CD4-positive, alpha-beta T cell treated with Interleukin-17A for 1 hour (primary cell): ENCODE results near the gene GON4L.
"Not testable (repeated sequence)": the region's sequence is repeated elsewhere in the genome, so short reads cannot be mapped to it uniquely, and the experiment has no call there.

Source experiments
- DNase-seq: peaks from one replicate; pipeline ENCODE4 v3.0.0-alpha.2; 2020

Gene GON4L

DNA sequence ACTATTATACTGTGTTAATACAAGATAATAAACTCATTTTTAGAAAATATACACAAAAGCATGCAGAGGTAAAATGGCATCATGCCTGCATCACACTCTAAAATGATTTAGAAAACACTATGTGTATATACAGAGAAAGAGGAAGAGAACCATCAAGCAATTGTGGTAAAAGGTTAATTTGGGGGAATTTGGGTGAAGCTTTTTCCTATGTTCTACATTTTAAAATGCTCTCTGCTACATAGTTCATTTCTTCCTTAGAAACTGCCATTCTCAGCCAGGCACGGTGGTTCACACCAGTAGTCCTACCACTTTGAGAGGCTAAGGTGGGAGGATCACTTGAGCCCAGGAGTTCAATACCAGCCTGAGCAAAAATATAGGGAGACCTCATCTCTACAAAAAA, 44.1 kb downstream of the GON4L start:
- no peak for DNase-seq

DNA sequence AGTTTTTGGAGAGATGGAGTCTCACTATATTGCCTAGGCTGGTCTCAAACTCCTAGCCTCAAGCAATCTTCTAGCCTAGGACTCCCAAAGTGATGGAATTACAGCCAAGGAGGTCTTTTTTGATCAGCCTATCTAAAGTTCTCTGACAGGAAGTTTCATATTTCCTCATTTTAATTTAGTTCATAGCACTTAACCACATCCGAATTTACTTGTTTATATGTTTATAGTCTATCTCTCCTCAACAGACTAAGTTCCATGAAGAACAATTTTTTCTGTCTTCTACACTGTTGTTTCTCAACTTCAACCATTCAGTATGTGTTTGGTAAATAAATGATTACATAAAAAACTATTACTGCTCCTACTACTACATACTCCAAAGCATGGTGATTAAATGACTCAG, 47.9 kb downstream of the GON4L start:
- no peak for DNase-seq

DNA sequence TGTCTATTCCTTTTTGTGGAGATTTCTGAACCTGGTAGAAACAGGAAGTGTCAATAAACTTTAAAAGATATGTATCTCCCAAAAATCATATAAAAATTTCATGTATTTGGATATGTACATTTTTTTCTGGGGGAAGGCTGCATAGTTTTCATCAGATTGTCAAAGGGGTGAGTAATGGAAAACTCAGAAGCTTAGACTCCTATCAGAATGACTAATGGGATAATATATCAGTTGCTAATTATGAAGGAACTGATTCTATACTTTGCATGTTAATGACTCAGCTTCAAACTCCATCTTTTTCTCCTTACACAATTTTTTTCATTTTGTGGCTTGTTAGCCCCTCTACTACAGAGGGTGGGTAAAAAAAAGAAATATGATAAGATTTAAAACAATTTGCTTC, 55.9 kb downstream of the GON4L start:
- no peak for DNase-seq

GRCh38 chr1:155795618-155796017, 61.4 kb downstream of the GON4L start:
- not testable (repeated sequence) for DNase-seq

DNA sequence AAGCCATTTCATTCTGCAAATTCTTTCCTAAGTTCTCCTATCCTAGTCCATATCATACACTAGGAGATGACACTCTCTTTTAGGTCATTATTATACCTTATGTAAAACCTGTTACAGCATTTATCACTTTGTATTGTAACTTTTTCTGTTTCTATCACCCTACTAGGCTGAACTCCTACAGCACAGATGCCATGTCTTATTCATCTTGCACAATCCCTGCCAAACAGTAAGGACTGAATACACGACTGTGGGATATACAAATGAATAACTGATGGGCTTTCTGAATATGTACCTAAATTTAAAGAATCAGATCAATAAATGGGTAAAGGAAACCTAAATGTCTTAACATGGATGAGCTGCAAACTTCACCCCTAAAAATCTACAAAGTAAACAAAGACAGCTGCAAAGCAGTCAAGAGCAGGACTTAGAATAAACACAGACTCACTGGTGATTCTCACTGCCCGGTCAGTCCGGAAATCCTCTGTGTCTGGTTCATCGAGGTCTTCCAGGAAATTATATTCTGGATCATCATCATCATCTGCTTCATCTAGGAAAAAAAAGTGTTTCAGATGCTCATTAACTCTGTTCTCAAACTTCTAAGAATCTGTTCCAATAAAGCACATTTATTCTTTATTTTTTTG, 62.3 kb downstream of the GON4L start:
- no peak for DNase-seq

DNA sequence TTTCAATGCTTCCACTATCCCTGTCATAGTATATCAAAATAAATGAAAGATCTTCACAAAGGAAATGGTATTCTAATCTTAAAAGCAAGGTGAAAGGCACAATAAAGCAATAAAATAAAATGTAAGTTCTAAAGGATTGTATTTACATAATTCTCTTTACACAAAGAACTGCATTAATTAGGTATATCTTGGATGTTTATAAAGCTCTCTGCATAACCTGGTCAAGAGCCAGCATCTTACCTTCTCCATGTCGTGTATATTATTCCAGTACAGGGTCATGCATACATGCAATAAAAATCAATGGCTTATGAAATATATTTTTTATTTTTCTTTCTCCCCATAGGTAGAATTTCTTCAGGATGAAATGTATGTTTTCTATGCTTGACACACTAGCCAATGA, 63.8 kb downstream of the GON4L start:
- DNase-seq = no peak

DNA sequence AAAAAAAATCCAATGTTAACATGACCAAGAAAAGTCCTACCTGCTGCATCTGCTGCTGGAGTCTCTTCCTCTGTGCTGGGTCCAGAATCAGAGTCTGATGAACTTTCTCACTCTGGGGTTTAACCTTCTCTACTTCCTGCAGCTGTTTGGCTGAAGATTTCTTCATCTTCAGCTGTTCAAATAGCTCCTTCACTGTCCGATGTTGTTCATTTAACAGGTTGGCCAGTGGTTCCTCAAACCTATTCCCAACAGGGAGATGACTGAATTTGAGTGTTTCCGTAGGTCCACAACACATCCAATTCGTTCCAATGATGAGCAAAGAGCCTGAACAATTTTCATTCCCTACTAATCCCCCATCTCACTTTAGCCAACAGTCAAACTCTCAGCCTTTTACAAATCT, 79.4 kb downstream of the GON4L start:
- no peak for DNase-seq

DNA sequence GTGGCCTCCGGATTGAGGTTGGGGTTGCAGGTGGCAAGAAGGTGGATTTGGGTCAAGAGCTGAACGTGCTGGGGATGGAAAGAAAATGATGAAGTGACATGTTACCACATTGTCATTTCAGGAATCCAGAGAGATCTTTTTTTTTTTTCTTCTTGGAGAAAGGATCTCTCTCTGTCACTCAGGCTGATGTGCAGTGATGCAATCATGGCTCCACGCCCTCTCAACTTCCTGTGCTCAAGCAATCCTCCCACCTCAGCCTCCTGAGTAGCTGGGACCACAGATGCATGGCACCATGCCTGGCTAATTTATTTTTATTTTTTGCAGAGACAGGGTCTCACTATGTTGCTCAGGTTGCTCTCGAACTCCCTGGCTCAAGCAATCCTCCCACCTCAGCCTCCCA, 80.6 kb downstream of the GON4L start:
- DNase-seq = no peak

- no peak for DNase-seq
Observed at GRCh38 chr1:155773221-155773620, 83.8 kb downstream of the GON4L start.

DNA sequence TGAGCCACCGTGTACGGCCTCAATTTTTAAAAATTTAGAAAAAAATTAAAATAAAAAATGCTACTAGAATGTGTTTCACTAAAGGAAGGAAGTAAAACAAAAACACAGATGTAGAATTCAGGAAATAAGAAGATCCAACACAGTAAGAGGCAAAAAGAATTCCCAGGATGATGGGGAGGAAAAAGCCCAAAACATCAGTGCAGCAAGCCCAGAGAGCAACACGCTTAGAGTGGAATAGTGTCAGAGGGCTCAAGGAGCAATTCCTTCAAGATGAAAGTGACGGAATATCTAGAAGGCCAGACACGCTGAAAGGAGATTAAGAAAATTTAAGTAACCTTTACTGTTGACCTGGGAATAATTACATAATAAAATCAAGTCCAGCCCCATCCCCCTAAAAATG, 87.8 kb downstream of the GON4L start:
- DNase-seq = no peak

DNA sequence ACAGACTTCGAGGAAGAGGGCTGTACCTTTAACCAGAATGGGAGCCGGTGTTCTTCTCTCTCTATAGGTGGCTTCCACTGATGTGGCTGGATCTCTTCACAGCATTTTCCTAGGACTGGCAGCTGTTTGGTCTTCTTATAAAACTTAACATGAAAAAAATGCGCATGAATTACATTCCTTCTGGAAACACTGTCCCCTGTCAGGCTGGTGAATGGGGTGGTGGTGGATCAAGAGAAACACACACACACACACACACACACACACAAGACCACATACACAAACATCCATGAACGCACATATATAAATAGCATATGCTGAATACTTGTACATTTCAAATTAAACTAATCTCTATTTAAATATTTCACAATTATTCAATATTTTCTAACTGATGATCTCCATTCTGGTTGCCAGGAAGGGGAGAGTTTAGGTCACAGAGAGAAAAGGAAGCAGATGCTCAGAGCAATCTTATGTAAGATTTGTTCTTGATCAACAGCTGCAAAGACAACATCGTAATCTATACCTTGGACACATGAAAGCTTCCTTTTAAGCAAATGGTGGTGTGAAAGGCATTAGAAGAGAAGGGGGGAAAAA, 89.5 kb downstream of the GON4L start:
- not testable (repeated sequence) for DNase-seq

- DNase-seq = not testable (repeated sequence)
Observed at GRCh38 chr1:155763989-155764388, 93.0 kb downstream of the GON4L start.

DNA sequence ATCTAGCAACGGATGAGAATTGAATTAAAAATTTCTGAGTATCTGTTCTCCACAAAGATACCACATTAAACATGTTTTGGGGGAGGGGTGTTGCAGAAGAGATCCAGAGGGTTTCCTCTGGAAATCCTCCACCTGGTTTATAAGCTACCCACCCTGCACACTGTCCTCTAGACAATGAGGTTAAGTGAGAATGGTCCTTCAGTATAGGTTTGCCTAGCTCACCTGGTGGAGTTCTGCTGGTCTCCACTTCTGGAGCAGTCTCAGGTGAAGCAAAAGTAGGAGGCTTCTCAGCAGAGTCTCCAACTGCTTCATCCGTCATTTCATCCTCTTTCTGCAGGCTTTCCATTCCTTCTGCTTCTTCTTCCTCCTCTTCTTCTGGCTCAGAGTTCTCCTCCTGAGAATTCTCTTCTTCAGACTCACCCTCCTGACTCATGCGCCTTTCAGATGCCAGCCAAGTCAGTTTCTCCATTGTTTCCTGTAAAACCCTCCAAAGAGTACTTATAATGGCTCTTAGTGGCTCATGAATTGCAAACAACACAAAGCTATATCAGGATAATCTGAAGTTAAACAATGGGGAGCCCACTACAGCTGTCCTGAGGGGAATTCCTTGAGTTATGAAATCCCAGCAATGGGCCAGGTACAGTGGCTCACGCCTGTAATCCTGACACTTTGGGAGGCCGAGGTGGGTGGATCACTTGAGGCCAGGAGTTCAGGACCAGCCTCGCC, 93.8 kb downstream of the GON4L start:
- not testable (repeated sequence) for DNase-seq

DNA sequence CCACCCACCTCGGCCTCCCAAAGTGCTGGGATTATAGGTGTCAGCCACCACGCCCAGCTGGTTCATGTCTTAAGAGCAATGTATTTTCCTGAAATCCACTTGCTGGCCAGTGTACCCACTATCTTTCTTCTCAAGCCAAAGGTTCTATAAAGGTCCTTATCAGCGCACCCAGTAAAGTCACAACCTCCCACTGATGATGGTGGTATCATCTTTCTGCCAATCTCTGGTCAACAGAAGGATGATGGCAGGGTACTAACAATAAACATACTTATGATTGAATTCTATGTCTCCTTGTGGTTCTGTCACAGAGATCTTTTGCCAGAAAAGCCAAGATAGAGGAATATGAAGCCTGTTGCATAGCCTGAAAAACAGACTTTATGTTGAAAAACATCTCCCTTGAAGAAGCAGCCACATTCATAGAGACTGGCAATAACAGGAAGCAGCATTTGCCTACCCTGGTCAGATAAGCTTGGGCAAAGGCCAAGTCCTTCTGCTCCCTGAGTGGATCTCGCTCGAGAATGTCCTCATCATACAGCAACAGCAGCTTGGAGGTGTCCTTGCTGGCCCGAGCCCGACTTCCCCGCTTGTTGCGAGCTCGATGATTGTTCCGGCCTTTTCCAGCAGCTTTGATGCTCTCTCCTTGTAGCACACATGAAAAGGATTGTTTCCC, 95.1 kb downstream of the GON4L start:
- no peak for DNase-seq

GRCh38 chr1:155760751-155761475, 96.1 kb downstream of the GON4L start:
- DNase-seq = no peak

- DNase-seq = no peak
Observed at GRCh38 chr1:155759966-155760630, 96.9 kb downstream of the GON4L start.

GRCh38 chr1:155759017-155759416, 98.0 kb downstream of the GON4L start:
- DNase-seq = not testable (repeated sequence)

DNA sequence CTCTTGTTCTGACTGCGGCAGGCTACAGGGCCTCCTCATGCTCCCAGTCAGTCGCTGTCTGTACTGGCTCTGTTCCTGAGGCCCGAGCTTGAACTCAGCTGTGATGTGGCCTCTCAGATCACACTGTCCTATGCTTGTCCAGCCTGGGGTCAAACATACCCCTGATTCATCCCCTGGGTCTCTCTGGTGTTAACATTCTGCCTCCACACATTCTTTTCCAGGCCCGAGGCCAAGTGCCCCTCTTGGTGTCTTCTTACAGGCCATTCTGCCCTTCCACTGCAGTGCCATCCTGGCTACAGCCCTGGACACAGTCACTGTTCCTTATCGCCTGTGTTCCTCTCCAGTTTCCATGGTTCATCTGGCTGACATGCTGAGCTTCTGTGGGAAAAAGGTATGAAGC, 108.9 kb downstream of the GON4L start:
- DNase-seq = not testable (repeated sequence)

DNA sequence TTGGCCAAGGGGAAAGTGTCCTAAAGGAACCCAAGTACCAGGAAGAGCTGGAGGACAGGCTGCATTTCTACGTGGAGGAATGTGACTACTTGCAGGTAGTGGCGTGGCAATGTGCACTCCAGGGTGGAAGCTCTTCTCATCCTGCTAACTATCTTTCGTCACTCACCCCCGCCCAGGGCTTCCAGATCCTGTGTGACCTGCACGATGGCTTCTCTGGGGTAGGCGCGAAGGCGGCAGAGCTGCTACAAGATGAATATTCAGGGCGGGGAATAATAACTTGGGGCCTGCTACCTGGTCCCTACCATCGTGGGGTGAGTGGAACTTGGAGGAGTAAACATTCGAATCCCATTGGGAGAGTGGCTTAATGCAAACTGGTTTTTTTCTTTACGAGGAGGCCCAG, 109.4 kb downstream of the GON4L start:
- not testable (repeated sequence) for DNase-seq

- DNase-seq = peak; percentile 94
Observed at GRCh38 chr1:155745284-155746228, 111.5 kb downstream of the GON4L start.

DNA sequence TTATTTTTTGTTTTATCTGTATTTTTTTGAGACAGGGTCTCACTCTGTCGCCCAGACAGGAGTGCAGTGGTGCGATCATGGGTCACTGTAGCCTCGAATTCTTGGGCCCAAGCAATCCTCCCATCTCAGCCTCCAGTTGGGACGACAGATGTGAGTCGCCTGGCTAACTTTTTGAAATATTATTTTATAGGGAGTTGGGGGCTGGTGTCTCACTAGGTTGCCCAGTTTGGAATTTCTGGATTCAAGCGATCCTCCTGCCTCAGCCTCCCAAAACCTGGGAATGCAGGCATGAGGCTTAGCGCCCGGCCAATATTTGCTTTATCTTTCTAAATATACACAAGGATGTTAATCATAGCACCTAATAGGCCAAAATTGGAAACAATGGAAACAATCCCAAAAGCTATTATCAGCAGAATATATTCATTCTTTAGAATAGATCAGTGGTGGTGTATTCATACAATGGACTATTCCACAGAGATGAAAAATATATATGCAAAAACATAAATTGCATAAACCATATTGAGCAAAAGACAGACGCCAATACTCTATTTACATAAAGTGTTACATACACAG, 112.2 kb downstream of the GON4L start:
- no peak for DNase-seq
